ENCODE measurements around the gene COL6A1.

DNA sequence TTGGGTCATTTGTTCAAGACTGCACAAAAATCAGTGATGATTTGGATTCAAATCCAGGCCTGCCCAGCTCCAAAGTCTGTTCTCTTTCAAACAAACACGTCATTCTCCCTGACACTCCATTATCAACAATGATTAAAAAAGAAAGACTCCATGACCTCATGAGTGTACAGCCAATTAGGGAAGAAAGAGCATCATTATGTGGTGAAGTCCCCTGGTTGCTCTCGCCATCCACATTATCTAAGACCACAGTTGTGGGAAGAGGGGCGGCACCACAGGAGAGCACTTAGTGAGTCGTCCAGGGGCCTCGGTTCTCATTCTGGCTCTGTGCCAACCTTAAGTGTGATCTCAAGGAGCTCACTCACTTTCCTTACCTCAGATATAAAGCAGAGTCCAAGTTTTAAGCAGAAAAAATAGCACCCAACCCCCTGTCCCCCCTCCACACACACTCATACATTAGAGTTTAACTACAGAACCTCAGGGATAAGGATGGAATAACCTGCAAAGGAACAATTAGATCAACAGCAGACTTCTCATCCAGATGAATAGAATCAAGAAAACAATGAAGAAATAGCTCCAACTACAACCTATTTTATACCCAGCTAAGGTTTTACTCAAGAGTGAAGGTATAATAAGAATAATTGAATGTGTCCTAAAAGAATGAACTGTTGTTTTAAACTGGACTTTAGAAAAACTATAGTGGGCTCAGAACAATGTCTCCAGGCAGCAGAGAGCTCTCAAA lies 47.8 kb downstream of the COL6A1 start:
- TF ChIP-seq, protein P1, sequence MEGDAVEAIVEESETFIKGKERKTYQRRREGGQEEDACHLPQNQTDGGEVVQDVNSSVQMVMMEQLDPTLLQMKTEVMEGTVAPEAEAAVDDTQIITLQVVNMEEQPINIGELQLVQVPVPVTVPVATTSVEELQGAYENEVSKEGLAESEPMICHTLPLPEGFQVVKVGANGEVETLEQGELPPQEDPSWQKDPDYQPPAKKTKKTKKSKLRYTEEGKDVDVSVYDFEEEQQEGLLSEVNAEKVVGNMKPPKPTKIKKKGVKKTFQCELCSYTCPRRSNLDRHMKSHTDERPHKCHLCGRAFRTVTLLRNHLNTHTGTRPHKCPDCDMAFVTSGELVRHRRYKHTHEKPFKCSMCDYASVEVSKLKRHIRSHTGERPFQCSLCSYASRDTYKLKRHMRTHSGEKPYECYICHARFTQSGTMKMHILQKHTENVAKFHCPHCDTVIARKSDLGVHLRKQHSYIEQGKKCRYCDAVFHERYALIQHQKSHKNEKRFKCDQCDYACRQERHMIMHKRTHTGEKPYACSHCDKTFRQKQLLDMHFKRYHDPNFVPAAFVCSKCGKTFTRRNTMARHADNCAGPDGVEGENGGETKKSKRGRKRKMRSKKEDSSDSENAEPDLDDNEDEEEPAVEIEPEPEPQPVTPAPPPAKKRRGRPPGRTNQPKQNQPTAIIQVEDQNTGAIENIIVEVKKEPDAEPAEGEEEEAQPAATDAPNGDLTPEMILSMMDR (IDR thresholded peaks at IDR 0.05 in 2 of 3, conservative IDR thresholded peaks at IDR 0.05 in 1 of 3; ENCODE audit: borderline replicate concordance in 1 of 3, insufficient read depth in 1 of 3, low read depth in 2 of 3, low read length in 2 of 3), result no peak
- no peak for TF ChIP-seq YY1 (IDR thresholded peaks at IDR 0.05; ENCODE audit: extremely low read depth, insufficient replicate concordance, low read depth, low read length)
- TF ChIP-seq, protein P2, sequence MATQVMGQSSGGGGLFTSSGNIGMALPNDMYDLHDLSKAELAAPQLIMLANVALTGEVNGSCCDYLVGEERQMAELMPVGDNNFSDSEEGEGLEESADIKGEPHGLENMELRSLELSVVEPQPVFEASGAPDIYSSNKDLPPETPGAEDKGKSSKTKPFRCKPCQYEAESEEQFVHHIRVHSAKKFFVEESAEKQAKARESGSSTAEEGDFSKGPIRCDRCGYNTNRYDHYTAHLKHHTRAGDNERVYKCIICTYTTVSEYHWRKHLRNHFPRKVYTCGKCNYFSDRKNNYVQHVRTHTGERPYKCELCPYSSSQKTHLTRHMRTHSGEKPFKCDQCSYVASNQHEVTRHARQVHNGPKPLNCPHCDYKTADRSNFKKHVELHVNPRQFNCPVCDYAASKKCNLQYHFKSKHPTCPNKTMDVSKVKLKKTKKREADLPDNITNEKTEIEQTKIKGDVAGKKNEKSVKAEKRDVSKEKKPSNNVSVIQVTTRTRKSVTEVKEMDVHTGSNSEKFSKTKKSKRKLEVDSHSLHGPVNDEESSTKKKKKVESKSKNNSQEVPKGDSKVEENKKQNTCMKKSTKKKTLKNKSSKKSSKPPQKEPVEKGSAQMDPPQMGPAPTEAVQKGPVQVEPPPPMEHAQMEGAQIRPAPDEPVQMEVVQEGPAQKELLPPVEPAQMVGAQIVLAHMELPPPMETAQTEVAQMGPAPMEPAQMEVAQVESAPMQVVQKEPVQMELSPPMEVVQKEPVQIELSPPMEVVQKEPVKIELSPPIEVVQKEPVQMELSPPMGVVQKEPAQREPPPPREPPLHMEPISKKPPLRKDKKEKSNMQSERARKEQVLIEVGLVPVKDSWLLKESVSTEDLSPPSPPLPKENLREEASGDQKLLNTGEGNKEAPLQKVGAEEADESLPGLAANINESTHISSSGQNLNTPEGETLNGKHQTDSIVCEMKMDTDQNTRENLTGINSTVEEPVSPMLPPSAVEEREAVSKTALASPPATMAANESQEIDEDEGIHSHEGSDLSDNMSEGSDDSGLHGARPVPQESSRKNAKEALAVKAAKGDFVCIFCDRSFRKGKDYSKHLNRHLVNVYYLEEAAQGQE (IDR thresholded peaks at IDR 0.05; ENCODE audit: low read depth), result no peak
- TF ChIP-seq, protein P3, sequence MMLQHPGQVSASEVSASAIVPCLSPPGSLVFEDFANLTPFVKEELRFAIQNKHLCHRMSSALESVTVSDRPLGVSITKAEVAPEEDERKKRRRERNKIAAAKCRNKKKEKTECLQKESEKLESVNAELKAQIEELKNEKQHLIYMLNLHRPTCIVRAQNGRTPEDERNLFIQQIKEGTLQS (IDR thresholded peaks at IDR 0.05), result no peak
- no peak for TF ChIP-seq ZNF274 (IDR thresholded peaks at IDR 0.05; ENCODE audit: low read depth, low read length)
- no peak for TF ChIP-seq ELF1 (IDR thresholded peaks at IDR 0.05; ENCODE audit: borderline replicate concordance, low read depth)
